HUES48 (cell line): ENCODE data around the gene RRP36.
A peak's percentile ranks its signal among the peaks of the same experiment; 100 is the strongest.

Experiments
- H3K27ac ChIP-seq: one replicate; pipeline ENCODE4 v1.7.0; 2013; ENCODE audit warnings: low read depth, low read length, inconsistent platforms
- H3K27me3 ChIP-seq: 2 replicates; pipeline ENCODE4 v1.6.1; 2013; ENCODE audit warnings: mild to moderate bottlenecking, low read length; ENCODE audit not compliant: control insufficient read depth, insufficient read depth
- H3K36me3 ChIP-seq: 2 replicates; pipeline ENCODE4 v1.6.1; 2013; ENCODE audit warnings: low read length; ENCODE audit not compliant: control insufficient read depth, insufficient read depth
- H3K4me1 ChIP-seq: 2 replicates; pipeline ENCODE4 v1.6.1; 2013; ENCODE audit warnings: mild to moderate bottlenecking, low read length; ENCODE audit not compliant: control insufficient read depth, insufficient read depth
- H3K4me3 ChIP-seq: 2 replicates; pipeline ENCODE4 v1.5.1; 2013; ENCODE audit warnings: mild to moderate bottlenecking, low read depth, low read length
- H3K9ac ChIP-seq: 2 replicates; pipeline ENCODE4 v1.6.1; 2013; ENCODE audit warnings: mild to moderate bottlenecking, low read depth, low read length, moderate library complexity
- H3K9me3 ChIP-seq: 2 replicates; pipeline ENCODE4 v1.6.1; 2013; ENCODE audit warnings: low read length; ENCODE audit not compliant: control insufficient read depth, insufficient read depth

The RRP36 gene

GRCh38 chr6:43009124-43009523 is 12.3 kb upstream of the RRP36 start:
- Histone ChIP-seq H3K27me3 (no peaks in the 10 kb centered on the region), H3K9ac (no peak overlapping the region), H3K27ac (no peak overlapping the region), H3K4me1 (peaks cover 8% of the 10 kb centered on the region), H3K36me3 (peaks cover 69% of the 10 kb centered on the region), H3K4me3 (no peak overlapping the region), H3K9me3 (no peaks in the 10 kb centered on the region)

- Histone ChIP-seq H3K4me3 (no peak overlapping the region), H3K4me1 (peaks cover 8% of the 10 kb centered on the region), H3K27me3 (no peaks in the 10 kb centered on the region), H3K9me3 (no peaks in the 10 kb centered on the region), H3K27ac (no peak overlapping the region), H3K9ac (no peak overlapping the region), H3K36me3 (peaks cover 63% of the 10 kb centered on the region)
These were observed 10.2 kb upstream of the RRP36 start for GRCh38 chr6:43011207-43011606.

- no peaks in the 10 kb centered on the region for H3K27me3 ChIP-seq
- peak overlapping the region; percentile 83 for H3K4me3 ChIP-seq
- peaks cover 8% of the 10 kb centered on the region for H3K4me1 ChIP-seq
- H3K27ac ChIP-seq: no peak overlapping the region
- no peak overlapping the region for H3K9ac ChIP-seq
- peaks cover 60% of the 10 kb centered on the region for H3K36me3 ChIP-seq
- H3K9me3 ChIP-seq: no peaks in the 10 kb centered on the region
These were observed 9.1 kb upstream of the RRP36 start for GRCh38 chr6:43012364-43012763.

- Histone ChIP-seq H3K36me3 (peaks cover 60% of the 10 kb centered on the region), H3K4me1 (peaks cover 8% of the 10 kb centered on the region), H3K27ac (peak overlapping the region; percentile 8), H3K9ac (peak overlapping the region; percentile 38; the same call in 1 of the 2 replicates), H3K4me3 (peak overlapping the region; percentile 83), H3K9me3 (no peaks in the 10 kb centered on the region), H3K27me3 (no peaks in the 10 kb centered on the region)
These were observed 8.2 kb upstream of the RRP36 start for GRCh38 chr6:43013097-43013842.

GRCh38 chr6:43013843-43014433 is 7.5 kb upstream of the RRP36 start, which contains the start of the genes KLHDC3 and MEA1:
TSS of gene KLHDC3 (plus strand) at chr6:43014249. CDS start at chr6:43017193, 2,944 bp downstream.
TSS of gene MEA1 (minus strand) at chr6:43013946. CDS start at chr6:43013813, 133 bp downstream.
- H3K27ac ChIP-seq: peak within 1 kb of the TSS; percentile 92

GRCh38 chr6:43014434-43014909 is 7.0 kb upstream of the RRP36 start:
- Histone ChIP-seq H3K9ac (peak overlapping the region; percentile 52; the same call in 1 of the 2 replicates), H3K36me3 (peaks cover 61% of the 10 kb centered on the region)

More at GRCh38 chr6:43013843-43014433, 7.5 kb upstream of the RRP36 start, which contains the start of the genes KLHDC3 and MEA1:
- H3K4me1 ChIP-seq: peaks cover 8% of the 10 kb centered on the region
- H3K9ac ChIP-seq: peak within 1 kb of the TSS; percentile 52; the same call in 1 of the 2 replicates
- no peaks in the 10 kb centered on the region for H3K27me3 ChIP-seq
- no peaks in the 10 kb centered on the region for H3K9me3 ChIP-seq
- peaks cover 60% of the 10 kb centered on the region for H3K36me3 ChIP-seq
- peak within 1 kb of the TSS; percentile 83 for H3K4me3 ChIP-seq

GRCh38 chr6:43016176-43016942 is 5.1 kb upstream of the RRP36 start:
- Histone ChIP-seq H3K36me3 (peaks cover 55% of the 10 kb centered on the region), H3K9me3 (no peaks in the 10 kb centered on the region), H3K27me3 (no peaks in the 10 kb centered on the region), H3K27ac (no peak overlapping the region), H3K4me3 (no peak overlapping the region), H3K4me1 (peaks cover 17% of the 10 kb centered on the region), H3K9ac (no peak overlapping the region)

More at GRCh38 chr6:43014434-43014909, 7.0 kb upstream of the RRP36 start:
- Histone ChIP-seq H3K4me3 (peak overlapping the region; percentile 83), H3K9me3 (no peaks in the 10 kb centered on the region), H3K4me1 (peaks cover 8% of the 10 kb centered on the region), H3K27ac (peak overlapping the region; percentile 92), H3K27me3 (no peaks in the 10 kb centered on the region)

- Histone ChIP-seq H3K4me1 (peaks cover 17% of the 10 kb centered on the region), H3K36me3 (peaks cover 49% of the 10 kb centered on the region), H3K4me3 (no peak overlapping the region), H3K27ac (no peak overlapping the region), H3K9ac (no peak overlapping the region), H3K27me3 (no peaks in the 10 kb centered on the region), H3K9me3 (no peaks in the 10 kb centered on the region)
These were observed 4.5 kb upstream of the RRP36 start for GRCh38 chr6:43016943-43017334.

- H3K9me3 ChIP-seq: no peaks in the 10 kb centered on the region
- H3K4me1 ChIP-seq: peaks cover 9% of the 10 kb centered on the region
- no peaks in the 10 kb centered on the region for H3K27me3 ChIP-seq
- H3K4me3 ChIP-seq: no peak overlapping the region
- H3K27ac ChIP-seq: no peak overlapping the region
- no peak overlapping the region for H3K9ac ChIP-seq
- peaks cover 52% of the 10 kb centered on the region for H3K36me3 ChIP-seq
These were observed 2.3 kb upstream of the RRP36 start for GRCh38 chr6:43019152-43019551.

- peaks cover 9% of the 10 kb centered on the region for H3K4me1 ChIP-seq
- no peak overlapping the region for H3K4me3 ChIP-seq
- peaks cover 62% of the 10 kb centered on the region for H3K36me3 ChIP-seq
- H3K27me3 ChIP-seq: no peaks in the 10 kb centered on the region
- H3K9ac ChIP-seq: no peak overlapping the region
- no peaks in the 10 kb centered on the region for H3K9me3 ChIP-seq
- peak overlapping the region; percentile 94 for H3K27ac ChIP-seq
These were observed 1.2 kb upstream of the RRP36 start for GRCh38 chr6:43020052-43020705.
